Activated naive CD4-positive, alpha-beta T cell treated with anti-CD3 and anti-CD28 coated beads, Interleukin-2, amount 50 U/mL, for 24 hours (primary cell): ENCODE data around the gene UMPS.
"Not testable (repeated sequence)": the region's sequence is repeated elsewhere in the genome, so short reads cannot be mapped to it uniquely, and the experiment has no call there.

Experiments
- H3K27ac Mint-ChIP-seq: one replicate; pipeline ENCODE4 v1.8.0; 2021; ENCODE audit warnings: mild to moderate bottlenecking, mixed read lengths
- H3K27me3 Mint-ChIP-seq: one replicate; pipeline ENCODE4 v1.8.0; 2021; ENCODE audit warnings: mixed read lengths
- H3K36me3 Mint-ChIP-seq: one replicate; pipeline ENCODE4 v1.8.0; 2021; ENCODE audit warnings: mixed read lengths
- H3K4me1 Mint-ChIP-seq: one replicate; pipeline ENCODE4 v1.8.0; 2021; ENCODE audit warnings: mixed read lengths
- H3K4me3 Mint-ChIP-seq: one replicate; pipeline ENCODE4 v1.8.0; 2021; ENCODE audit warnings: mild to moderate bottlenecking, mixed read lengths
- H3K9me3 Mint-ChIP-seq: one replicate; pipeline ENCODE4 v1.8.0; 2021; ENCODE audit warnings: mixed read lengths

Gene UMPS

DNA sequence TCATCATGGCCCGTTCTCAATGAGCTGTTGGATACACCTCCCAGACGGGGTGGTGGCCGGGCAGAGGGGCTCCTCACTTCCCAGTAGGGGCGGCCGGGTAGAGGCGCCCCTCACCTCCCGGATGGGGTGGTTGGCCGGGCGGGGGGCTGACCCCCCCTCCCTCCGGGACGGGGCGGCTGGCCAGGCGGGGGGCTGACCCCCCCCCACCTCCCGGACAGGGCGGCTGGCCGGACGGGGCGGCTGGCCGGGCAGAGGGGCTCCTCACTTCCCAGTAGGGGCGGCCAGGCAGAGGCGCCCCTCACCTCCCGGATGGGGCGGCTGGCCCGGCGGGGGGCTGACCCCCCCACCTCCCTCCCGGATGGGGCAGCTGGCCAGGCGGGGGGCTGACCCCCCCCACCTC, 19.6 kb downstream of the UMPS start:
- H3K4me1 Mint-ChIP-seq, H3K27me3 Mint-ChIP-seq, H3K27ac Mint-ChIP-seq, H3K36me3 Mint-ChIP-seq, H3K9me3 Mint-ChIP-seq, H3K4me3 Mint-ChIP-seq: not testable (repeated sequence)

DNA sequence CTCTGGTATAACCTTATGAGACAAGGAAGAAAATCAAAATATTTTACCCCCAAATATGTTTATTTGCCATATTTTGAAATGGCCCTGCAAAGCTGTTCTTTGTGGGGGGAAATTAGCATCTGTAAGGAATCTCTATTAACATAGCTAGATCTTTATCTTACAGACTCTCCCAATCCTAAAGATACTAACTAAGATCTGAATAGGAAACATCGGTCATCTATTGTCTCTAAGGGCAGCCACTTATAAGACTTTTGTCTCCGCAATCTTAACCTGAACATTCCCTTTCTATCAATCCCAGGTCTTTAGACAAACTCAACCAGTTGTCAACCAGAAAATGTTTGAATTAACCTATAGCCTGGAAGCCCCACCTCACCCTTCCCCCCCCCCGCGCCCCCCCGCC, 21.2 kb downstream of the UMPS start:
- no peaks in the 10 kb centered on the region for H3K9me3 Mint-ChIP-seq
- no peaks in the 10 kb centered on the region for H3K4me1 Mint-ChIP-seq
- no peaks in the 10 kb centered on the region for H3K27me3 Mint-ChIP-seq
- H3K27ac Mint-ChIP-seq: no peak overlapping the region
- peaks cover under 1% of the 10 kb centered on the region for H3K36me3 Mint-ChIP-seq
- H3K4me3 Mint-ChIP-seq: no peak overlapping the region

DNA sequence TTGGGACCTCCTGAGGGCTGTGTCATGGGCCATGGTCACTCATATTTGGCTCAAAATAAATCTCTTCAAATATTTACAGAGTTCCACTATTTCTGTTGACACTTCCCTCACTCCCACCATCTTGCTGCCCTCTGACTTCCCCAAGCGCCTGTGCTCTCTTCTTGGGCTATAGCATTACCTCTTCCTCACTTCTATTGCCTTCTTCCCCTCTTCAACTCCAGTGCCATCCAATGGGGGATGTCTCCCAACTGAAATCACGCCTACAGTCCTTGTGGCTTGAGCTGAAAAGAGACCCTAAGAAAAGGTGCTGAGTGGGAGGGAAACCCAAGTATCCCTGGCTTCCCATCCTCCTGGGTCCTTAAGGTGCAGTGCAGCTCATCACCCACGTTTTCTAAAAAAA, 21.8 kb downstream of the UMPS start:
- Mint-ChIP-seq H3K27ac (no peak overlapping the region), H3K27me3 (no peaks in the 10 kb centered on the region), H3K9me3 (no peaks in the 10 kb centered on the region), H3K36me3 (no peaks in the 10 kb centered on the region), H3K4me1 (no peaks in the 10 kb centered on the region), H3K4me3 (no peak overlapping the region)

DNA sequence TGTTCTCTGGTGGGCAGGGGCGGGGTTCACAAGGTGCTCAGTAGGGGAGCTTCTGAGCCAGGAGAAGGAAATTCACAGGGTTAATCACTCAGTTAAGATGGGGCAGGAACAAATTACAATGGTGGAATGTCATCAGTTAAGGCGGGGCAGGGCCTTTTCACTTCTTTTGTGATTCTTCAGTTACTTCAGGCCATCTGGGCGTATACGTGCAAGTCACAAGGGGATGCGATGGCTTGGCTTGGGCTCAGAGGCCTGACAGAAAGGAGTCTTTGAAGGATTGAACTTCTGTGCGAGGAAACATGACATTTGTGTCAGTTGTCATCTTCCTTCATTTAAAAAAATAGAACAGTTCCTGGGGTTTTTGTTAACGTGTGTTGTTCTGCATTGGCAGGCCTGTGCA, 27.7 kb downstream of the UMPS start:
- not testable (repeated sequence) for H3K27ac Mint-ChIP-seq, H3K4me1 Mint-ChIP-seq, H3K4me3 Mint-ChIP-seq, H3K27me3 Mint-ChIP-seq, H3K9me3 Mint-ChIP-seq, H3K36me3 Mint-ChIP-seq

DNA sequence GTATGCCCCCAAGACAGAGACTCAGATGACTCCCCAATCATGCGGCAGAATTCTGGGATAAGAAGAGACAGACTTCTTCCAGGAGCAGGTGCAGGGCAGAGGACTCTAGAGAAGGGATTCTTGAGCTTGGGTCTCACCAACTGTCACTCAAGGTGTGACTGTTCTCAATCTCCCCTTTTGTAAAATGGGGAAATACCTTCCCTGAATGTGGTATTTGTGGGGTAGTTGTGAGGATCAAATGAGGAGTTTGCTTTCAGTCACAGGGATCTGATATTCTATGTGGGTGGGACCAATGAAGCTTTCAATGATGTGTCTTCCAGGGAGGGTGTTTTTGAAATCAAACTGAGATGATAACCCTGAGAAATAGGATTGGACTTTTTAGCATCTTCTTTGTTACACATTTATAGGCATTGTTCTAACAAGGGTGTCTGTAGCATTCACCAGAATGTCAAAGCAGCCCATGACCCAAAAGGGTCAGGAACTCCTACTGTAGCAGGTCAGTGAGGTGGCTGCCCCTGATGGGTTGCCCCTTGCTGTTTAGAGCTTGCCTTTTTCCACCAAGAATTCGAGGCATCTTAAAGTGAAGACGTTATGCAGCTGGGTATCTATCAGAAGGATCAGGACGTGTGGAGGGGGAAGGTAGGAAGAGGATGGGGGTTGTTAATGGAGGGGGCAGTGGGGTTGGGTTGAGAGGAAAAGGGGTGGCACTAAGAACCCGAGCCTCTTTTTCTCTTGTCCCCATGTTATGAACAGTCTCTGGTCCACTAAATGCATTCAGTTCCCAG, 28.8 kb downstream of the UMPS start:
- Mint-ChIP-seq H3K27ac (peak overlapping the region; percentile 30), H3K9me3 (no peaks in the 10 kb centered on the region), H3K4me1 (peaks cover 6% of the 10 kb centered on the region), H3K27me3 (peaks cover 1% of the 10 kb centered on the region), H3K36me3 (no peaks in the 10 kb centered on the region), H3K4me3 (no peak overlapping the region)

DNA sequence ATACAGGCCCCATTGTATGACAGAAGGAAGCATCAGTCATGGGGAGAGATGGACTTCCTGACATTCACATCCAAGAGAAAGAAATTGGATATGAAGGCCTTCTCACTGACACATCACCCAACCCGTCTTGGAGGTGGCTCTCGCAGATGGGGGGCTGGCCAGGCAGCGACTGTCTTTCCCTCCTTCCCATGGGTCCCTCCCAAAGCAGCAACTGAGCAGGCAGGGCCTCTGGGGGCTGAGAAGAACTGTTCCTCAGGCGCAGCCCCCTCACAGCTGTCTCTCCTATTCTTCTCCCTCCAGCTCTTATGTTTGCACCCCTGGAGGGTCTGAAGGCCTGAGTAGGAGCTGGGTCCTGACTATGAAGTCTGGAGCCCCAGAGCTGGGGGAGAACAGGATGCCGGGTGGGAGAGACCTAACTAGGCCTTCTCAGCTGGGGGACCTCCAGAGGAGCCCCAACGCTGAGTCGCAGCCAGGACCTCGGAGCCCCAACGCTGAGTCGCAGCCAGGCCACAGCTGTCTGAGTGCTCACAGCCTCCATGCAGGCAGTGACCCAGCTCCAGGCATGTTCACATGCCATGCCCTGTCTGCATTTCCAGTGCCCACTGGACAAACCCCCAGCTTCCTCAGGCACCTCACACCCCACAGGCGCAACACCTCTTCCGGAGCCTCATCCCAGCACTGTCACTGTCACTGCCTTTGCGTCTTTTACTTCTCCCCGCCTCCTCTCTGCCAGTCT, 29.6 kb downstream of the UMPS start:
- H3K4me3 Mint-ChIP-seq: no peak overlapping the region
- H3K27me3 Mint-ChIP-seq: peaks cover 1% of the 10 kb centered on the region
- no peaks in the 10 kb centered on the region for H3K36me3 Mint-ChIP-seq
- no peaks in the 10 kb centered on the region for H3K9me3 Mint-ChIP-seq
- no peak overlapping the region for H3K27ac Mint-ChIP-seq
- peaks cover 6% of the 10 kb centered on the region for H3K4me1 Mint-ChIP-seq

DNA sequence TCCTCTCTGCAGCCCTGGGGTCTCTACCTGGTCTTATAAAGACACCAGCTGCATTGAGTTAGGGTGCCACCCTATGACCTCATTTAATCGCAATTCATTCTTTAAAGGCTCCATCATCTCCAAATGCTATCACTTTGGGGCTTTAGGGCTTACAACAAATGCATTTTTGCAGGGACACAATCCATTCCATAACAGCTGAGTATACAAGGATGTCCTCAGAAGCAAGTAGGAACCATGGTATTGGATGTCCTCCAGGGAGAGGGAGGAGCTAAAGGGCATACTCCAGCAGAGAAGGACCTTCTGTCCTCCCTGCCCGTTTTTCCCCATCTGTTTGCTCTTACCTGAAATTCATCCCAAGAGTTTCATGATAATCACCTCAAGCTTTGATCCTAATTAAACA, 30.3 kb downstream of the UMPS start:
- Mint-ChIP-seq H3K4me1 (peaks cover 6% of the 10 kb centered on the region), H3K36me3 (no peaks in the 10 kb centered on the region), H3K4me3 (no peak overlapping the region), H3K27ac (no peak overlapping the region), H3K27me3 (peaks cover 1% of the 10 kb centered on the region), H3K9me3 (no peaks in the 10 kb centered on the region)

DNA sequence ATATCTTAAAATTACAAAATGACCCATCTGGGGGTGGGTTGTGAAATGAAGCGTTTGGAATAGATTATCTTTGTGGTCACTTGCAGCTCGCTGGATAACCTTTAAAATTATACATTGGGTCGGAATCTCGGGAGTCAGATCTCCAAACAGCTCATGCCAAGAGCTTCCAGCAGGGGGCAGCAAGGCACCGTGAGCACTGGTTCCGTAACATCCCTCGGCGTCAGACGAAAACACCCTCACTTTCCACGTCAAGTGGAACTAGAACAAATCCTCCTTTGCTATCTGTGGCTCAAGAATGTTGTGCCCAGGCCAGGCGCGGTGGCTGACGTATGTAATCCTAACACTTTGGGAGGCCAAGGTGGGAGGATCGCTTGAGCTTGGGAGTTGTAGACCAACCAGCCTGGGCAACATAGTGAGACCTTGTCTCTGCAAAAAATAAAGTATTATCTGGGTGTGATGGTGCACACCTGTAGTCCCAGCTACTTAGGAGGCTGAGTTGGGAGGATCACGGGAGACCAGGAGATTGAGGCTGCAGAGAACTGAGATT, 31.1 kb downstream of the UMPS start:
- Mint-ChIP-seq H3K27ac (no peak overlapping the region), H3K4me3 (peak overlapping the region; percentile 12), H3K27me3 (peaks cover 1% of the 10 kb centered on the region), H3K9me3 (no peaks in the 10 kb centered on the region), H3K36me3 (no peaks in the 10 kb centered on the region), H3K4me1 (peaks cover 6% of the 10 kb centered on the region)

DNA sequence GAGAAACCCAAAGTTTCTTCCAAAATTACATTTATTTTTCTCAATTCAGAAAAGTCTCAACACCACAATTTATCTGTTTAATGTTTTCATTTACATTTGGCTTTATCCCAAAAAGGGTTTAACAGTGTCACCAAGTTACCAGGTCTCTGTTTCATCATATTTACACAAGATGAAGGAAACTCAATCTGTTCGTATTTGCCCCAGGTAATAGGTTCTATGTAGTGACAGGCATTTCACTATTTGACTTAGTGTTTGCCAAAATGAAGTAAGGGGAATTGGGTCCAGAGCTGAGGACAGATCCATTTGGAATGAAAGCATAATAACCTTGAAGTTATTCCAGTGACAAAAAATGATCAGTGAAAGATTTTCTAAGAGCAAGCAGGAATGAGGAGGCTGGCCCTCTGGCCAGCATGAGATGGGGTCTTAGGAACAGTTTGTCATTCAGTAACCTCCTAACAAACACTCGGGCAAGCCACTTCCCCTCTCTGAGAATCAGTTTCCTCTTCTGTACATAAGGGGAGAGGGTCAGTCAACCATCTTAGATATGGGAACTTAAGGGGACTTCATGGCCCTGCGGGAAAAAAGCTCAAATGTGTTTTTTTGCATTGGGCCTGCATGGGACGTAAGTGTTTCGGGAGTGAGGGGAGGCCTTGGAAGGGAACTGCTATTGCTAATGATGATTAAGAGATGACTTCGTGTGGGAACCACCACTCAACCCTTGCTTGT, 31.8 kb downstream of the UMPS start:
- Mint-ChIP-seq H3K9me3 (no peaks in the 10 kb centered on the region), H3K36me3 (no peaks in the 10 kb centered on the region), H3K4me1 (peaks cover 6% of the 10 kb centered on the region), H3K4me3 (no peak overlapping the region), H3K27me3 (peaks cover 1% of the 10 kb centered on the region), H3K27ac (no peak overlapping the region)

DNA sequence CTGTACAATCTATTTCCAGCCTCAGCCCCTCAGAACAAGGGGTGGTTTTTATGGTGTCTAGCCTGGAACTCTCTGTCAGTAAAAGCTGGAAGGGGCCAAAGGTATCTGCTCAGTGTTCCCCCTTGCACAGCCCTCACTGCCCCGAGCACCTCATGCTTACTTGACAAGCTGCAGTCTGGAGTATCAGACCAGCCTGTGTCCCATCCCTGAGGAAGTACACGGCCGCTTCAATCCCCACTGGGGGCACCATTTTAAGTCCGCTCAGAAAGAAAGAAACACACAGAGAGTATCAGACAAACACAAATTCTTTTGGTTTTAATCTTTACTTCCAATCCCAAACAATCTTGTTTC, 32.4 kb downstream of the UMPS start:
- Mint-ChIP-seq H3K9me3 (no peaks in the 10 kb centered on the region), H3K36me3 (no peaks in the 10 kb centered on the region)

DNA sequence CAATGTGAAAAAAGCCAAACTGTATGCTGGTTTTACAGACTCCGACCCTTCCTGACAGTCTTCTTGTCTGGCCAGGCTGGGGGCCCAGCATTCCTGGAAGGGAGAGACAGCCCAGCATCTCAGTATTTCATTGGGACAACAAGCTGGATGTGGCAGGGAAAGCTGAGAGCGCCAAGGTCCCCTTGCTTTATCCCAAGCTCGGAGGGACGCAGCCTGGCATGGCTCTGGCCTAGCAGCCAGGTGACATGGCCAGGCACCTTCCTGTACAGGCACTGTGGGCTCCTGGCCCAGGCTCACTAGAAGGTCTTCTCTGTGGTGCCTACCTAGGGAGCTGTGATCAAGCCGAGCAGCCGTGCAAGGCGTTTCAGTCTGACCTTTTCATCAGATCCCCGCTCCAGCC, 33.0 kb downstream of the UMPS start:
- H3K4me1 Mint-ChIP-seq: peaks cover 6% of the 10 kb centered on the region
- peaks cover 1% of the 10 kb centered on the region for H3K27me3 Mint-ChIP-seq
- no peak overlapping the region for H3K27ac Mint-ChIP-seq
- no peak overlapping the region for H3K4me3 Mint-ChIP-seq
- H3K9me3 Mint-ChIP-seq: no peaks in the 10 kb centered on the region
- H3K36me3 Mint-ChIP-seq: no peaks in the 10 kb centered on the region

More for the DNA sequence above, 32.4 kb downstream of the UMPS start:
- Mint-ChIP-seq H3K4me1 (peaks cover 6% of the 10 kb centered on the region), H3K27me3 (peaks cover 1% of the 10 kb centered on the region), H3K4me3 (no peak overlapping the region), H3K27ac (no peak overlapping the region)

DNA sequence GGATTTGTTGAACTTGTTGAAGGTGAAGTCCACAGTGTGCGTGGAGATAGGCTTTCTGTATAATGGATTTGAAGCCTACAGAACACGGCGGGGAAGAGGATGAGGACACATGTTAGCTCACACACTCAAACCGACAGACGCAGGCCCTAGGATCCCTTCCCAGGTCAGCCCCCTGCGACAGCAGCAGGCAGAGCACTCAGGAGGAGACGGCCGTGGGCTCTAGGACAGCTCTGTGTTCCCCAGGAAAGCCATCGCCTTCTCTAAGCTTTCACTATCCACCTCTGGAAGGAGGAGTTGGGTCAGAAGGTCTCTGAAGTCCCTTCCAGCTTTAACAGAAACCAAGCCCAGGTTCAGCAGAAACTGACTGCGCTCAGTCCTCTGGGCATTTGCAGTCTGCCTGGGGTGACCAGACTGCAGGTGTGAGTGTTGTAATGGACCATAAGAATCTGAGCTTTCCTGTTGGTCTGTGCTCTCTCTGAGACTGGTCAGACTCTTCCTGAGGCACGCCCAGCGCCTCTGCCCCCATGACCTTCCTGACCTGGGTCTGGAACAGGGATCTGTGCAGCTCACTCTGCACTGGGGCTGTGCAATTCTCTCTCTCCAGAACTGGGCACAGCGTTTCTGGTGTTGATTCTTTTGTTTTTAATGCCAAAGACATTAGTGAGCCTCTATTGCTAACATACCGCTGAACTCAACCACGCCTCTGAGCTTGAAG, 33.5 kb downstream of the UMPS start:
- no peaks in the 10 kb centered on the region for H3K9me3 Mint-ChIP-seq
- H3K4me3 Mint-ChIP-seq: no peak overlapping the region
- H3K4me1 Mint-ChIP-seq: peaks cover 6% of the 10 kb centered on the region
- no peak overlapping the region for H3K27ac Mint-ChIP-seq
- no peaks in the 10 kb centered on the region for H3K36me3 Mint-ChIP-seq
- peaks cover 1% of the 10 kb centered on the region for H3K27me3 Mint-ChIP-seq

DNA sequence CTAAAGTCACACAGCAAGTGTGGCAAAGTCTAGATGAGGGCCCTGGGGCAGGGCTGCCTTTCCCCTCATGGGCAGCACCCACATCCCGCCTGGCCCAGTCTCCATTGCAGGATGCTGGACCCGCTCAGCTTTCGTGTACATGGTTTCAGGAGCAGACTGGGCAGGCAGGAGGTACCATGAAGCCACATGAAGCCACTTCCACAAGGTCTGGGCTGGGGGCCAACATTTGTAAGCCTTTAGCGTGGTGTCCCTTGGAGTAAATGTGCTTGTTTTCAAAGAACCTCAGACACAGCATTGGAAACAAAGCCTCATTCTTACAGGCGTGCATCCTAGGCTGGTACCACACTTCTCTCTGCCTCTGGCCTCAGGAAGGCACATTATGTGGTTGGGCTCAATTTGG, 34.5 kb downstream of the UMPS start:
- Mint-ChIP-seq H3K4me3 (no peak overlapping the region), H3K9me3 (no peaks in the 10 kb centered on the region), H3K27me3 (no peaks in the 10 kb centered on the region), H3K27ac (no peak overlapping the region), H3K36me3 (no peaks in the 10 kb centered on the region), H3K4me1 (peaks cover 6% of the 10 kb centered on the region)

DNA sequence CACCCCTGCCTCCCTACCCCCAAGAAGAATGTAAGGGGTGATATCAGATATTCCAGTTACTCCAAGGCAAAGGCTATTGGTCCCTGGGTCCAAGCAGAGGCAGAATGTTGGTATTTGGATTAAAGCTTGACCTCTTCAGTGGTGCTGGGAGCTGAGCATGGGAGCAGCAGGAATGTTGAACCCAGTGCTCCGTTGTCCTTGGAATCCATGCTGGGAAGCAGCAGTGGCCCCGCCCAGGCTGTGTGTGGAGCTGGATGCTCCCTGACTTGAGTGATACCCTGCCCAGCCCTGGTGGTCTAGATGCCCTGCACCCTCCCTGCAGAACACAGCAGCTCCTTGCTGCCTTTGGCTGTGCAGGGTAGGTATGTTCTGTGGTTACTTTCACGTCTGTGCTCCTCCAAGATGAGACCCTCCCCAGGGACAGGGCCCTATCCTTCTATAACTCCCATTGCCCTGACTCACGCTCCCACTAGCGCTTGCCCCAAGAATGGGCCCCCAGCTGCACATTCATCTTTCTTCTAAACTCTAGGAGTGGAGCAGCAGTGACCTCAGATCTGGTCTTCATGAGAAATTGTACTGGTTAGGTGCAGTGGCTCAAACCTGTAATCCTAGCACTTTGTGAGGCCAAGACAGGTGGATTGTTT, 35.1 kb downstream of the UMPS start:
- no peak overlapping the region for H3K4me3 Mint-ChIP-seq
- no peaks in the 10 kb centered on the region for H3K9me3 Mint-ChIP-seq
- H3K27me3 Mint-ChIP-seq: no peaks in the 10 kb centered on the region
- H3K4me1 Mint-ChIP-seq: peaks cover 6% of the 10 kb centered on the region
- H3K27ac Mint-ChIP-seq: no peak overlapping the region
- no peaks in the 10 kb centered on the region for H3K36me3 Mint-ChIP-seq
